Ectodermal cell (in vitro differentiated cells): ENCODE data around the gene SIX1.

Experiments used
- H3K27ac ChIP-seq: 2 replicates; pipeline ENCODE4 v1.7.0; 2013; ENCODE audit warnings: mild to moderate bottlenecking, low read depth, low read length; ENCODE audit not compliant: insufficient read depth, poor library complexity, severe bottlenecking
- H3K27me3 ChIP-seq: 2 replicates; pipeline ENCODE4 v1.7.0; 2013; ENCODE audit warnings: mild to moderate bottlenecking, low read length; ENCODE audit not compliant: insufficient read depth, control insufficient read depth, poor library complexity, severe bottlenecking
- H3K36me3 ChIP-seq: one replicate; pipeline ENCODE4 v1.7.0; 2013; ENCODE audit warnings: low read length; ENCODE audit not compliant: control insufficient read depth, insufficient read depth
- H3K4me1 ChIP-seq: one replicate; pipeline ENCODE4 v1.7.0; 2013; ENCODE audit warnings: low read length; ENCODE audit not compliant: control insufficient read depth, insufficient read depth
- H3K4me3 ChIP-seq: 2 replicates; pipeline ENCODE4 v1.7.0; 2013; ENCODE audit warnings: low read depth, low read length, control low read depth; ENCODE audit not compliant: insufficient read depth
- H3K9me3 ChIP-seq: 2 replicates; pipeline ENCODE4 v1.7.0; 2013; ENCODE audit warnings: mild to moderate bottlenecking, low read length, moderate library complexity; ENCODE audit not compliant: control insufficient read depth
- WGBS, 2 experiments: methylation state at CpG; one replicate each; pipeline ENCODE4 v1.1.7; 2013; ENCODE audit warnings: missing lambda C conversion rate in 2 of 2; 5-methylcytosine and 5-hydroxymethylcytosine counted together

The SIX1 gene

DNA sequence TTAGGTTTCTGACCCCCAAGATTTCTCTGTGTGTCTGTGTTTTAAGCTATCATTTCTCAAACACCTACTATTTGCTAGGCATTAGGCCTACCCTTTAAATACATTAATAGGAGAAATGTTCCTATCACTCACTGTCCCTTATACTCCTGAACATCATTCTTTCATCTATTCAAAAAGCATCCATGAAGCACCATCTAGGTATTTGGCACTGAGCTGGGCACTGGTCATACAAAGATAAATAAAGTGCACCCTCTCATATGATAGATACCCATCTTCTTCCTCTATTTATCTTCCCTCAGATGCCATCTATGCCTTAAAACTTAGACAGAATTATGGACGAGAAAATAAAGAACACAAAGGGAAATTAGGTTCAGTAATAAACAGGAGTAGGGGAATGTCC, 20.4 kb downstream of the SIX1 start:
- H3K4me1 ChIP-seq: no peaks in the 10 kb centered on the region
- H3K27ac ChIP-seq: no peak overlapping the region
- H3K9me3 ChIP-seq: no peaks in the 10 kb centered on the region
- H3K36me3 ChIP-seq: no peaks in the 10 kb centered on the region
- H3K27me3 ChIP-seq: no peaks in the 10 kb centered on the region
- H3K4me3 ChIP-seq: no peak overlapping the region
- 89% methylated on average over 1 of the region's 1 CpG for WGBS, 2 experiments

- Histone ChIP-seq H3K36me3 (no peaks in the 10 kb centered on the region), H3K4me1 (no peaks in the 10 kb centered on the region), H3K27me3 (no peaks in the 10 kb centered on the region), H3K4me3 (no peak overlapping the region), H3K9me3 (no peaks in the 10 kb centered on the region), H3K27ac (no peak overlapping the region)
- WGBS, 2 experiments: 86 to 93% methylated on average over 2 of the region's 2 CpGs
Observed at GRCh38 chr14:60622917-60623257, 26.4 kb downstream of the SIX1 start.

GRCh38 chr14:60622210-60622916, 26.9 kb downstream of the SIX1 start:
- Histone ChIP-seq H3K36me3 (no peaks in the 10 kb centered on the region), H3K9me3 (no peaks in the 10 kb centered on the region), H3K4me3 (no peak overlapping the region), H3K4me1 (no peaks in the 10 kb centered on the region), H3K27ac (no peak overlapping the region), H3K27me3 (no peaks in the 10 kb centered on the region)
- 87 to 91% methylated on average over 5 of the region's 5 CpGs for WGBS, 2 experiments

DNA sequence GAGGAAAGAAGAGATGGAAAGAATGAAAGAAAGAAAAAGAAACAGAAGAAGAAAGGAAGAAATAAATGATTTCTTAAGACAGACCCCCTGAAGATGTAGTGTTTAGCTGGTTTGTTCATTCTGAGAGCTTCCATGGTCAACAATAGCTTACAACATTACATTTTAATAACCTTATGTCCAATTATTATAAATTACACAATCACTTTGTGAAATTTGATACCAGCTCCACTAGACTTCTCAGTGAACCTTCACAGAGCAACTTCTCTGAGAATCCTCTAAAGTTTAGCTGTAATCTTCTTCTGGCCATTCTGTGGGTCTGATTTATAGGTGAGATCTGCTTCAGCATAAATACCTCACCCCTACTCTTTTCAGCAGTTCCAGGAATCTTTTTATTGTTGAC, 27.9 kb downstream of the SIX1 start:
- Histone ChIP-seq H3K27ac (no peak overlapping the region), H3K27me3 (no peaks in the 10 kb centered on the region), H3K4me1 (no peaks in the 10 kb centered on the region), H3K36me3 (no peaks in the 10 kb centered on the region), H3K4me3 (no peak overlapping the region), H3K9me3 (no peaks in the 10 kb centered on the region)

- no peak overlapping the region for H3K27ac ChIP-seq
- WGBS, 2 experiments: 72 to 86% methylated on average over 2 of the region's 2 CpGs
- H3K4me1 ChIP-seq: no peaks in the 10 kb centered on the region
- no peaks in the 10 kb centered on the region for H3K27me3 ChIP-seq
- H3K9me3 ChIP-seq: no peaks in the 10 kb centered on the region
- H3K36me3 ChIP-seq: no peaks in the 10 kb centered on the region
- H3K4me3 ChIP-seq: no peak overlapping the region
Observed at GRCh38 chr14:60618241-60618640, 31.0 kb downstream of the SIX1 start.

GRCh38 chr14:60616461-60616959, 32.8 kb downstream of the SIX1 start:
- Histone ChIP-seq H3K36me3 (no peaks in the 10 kb centered on the region), H3K27ac (no peak overlapping the region), H3K27me3 (no peaks in the 10 kb centered on the region), H3K4me1 (no peaks in the 10 kb centered on the region), H3K9me3 (no peaks in the 10 kb centered on the region), H3K4me3 (no peak overlapping the region)
- WGBS, 2 experiments: 59 to 70% methylated on average over 10 to 11 of the region's 11 CpGs

DNA sequence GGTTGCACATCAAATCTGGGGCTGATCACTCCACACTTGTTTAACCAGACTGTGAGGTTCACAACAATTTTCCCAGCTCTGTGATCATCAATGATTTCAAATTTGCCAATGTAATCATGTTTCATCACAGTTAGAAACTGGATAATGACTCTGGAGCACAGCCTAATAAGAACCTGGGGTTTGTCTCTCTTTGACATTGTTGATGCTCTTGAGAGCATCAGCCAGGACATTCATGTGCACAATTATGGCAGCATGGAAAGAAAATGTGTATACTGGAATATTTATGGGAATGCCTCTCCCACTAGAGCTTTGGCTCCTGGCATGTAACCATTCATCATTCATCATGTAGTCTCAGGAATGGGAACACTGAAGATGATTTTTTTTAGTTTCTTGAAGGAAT, 47.0 kb downstream of the SIX1 start:
- H3K36me3 ChIP-seq: no peaks in the 10 kb centered on the region
- H3K27ac ChIP-seq: no peak overlapping the region
- H3K4me3 ChIP-seq: no peak overlapping the region
- no peaks in the 10 kb centered on the region for H3K27me3 ChIP-seq
- no peaks in the 10 kb centered on the region for H3K4me1 ChIP-seq
- H3K9me3 ChIP-seq: no peaks in the 10 kb centered on the region

DNA sequence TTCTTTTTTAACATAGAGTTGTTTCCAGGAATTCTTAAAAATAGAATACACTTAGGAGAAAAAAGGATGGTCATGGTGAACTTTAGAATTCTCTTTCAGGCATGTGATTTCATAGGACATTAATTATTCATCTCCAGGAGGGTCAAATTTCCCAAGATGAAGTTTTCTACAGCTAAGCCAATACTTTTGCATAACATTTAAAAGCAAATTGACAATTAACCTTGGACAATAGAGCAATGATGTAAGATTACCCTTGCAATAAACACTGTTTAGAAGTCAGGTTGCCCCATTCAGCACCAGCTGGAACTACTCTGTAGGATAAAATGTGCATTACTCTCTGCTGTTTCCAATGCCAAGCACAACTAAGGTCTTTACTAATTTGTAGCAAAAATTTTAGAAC, 49.5 kb downstream of the SIX1 start:
- no peaks in the 10 kb centered on the region for H3K36me3 ChIP-seq
- H3K27me3 ChIP-seq: no peaks in the 10 kb centered on the region
- no peaks in the 10 kb centered on the region for H3K4me1 ChIP-seq
- H3K9me3 ChIP-seq: no peaks in the 10 kb centered on the region
- H3K27ac ChIP-seq: no peak overlapping the region
- H3K4me3 ChIP-seq: no peak overlapping the region

- Histone ChIP-seq H3K27me3 (no peaks in the 10 kb centered on the region), H3K9me3 (peaks cover 4% of the 10 kb centered on the region), H3K36me3 (no peaks in the 10 kb centered on the region), H3K27ac (no peak overlapping the region), H3K4me1 (no peaks in the 10 kb centered on the region), H3K4me3 (no peak overlapping the region)
Observed at GRCh38 chr14:60596139-60596538, 53.1 kb downstream of the SIX1 start.

- no peak overlapping the region for H3K4me3 ChIP-seq
- peaks cover 4% of the 10 kb centered on the region for H3K9me3 ChIP-seq
- WGBS, 2 experiments: 77 to 88% methylated on average over 3 of the region's 3 CpGs
- H3K27ac ChIP-seq: no peak overlapping the region
- H3K4me1 ChIP-seq: no peaks in the 10 kb centered on the region
- H3K27me3 ChIP-seq: no peaks in the 10 kb centered on the region
- no peaks in the 10 kb centered on the region for H3K36me3 ChIP-seq
Observed at GRCh38 chr14:60594062-60594461, 55.2 kb downstream of the SIX1 start.
